ENCODE data around the gene PSAP. TPM values are rescaled to one million over a fixed set of nuclear protein-coding genes. Genes with fewer than 3 reads are reported as not detected.
"Not testable (repeated sequence)": the region's sequence is repeated elsewhere in the genome, so short reads cannot be mapped to it uniquely, and the experiment has no call there.

PSAP gene
- total and polyA plus RNA-seq, 4 donors, result 255 to 671 (median 472) TPM

- DNase-seq (ENCODE audit: low spot score), result no peak
- H3K36me3 ChIP-seq (ENCODE audit: control insufficient read depth in 4 of 4, insufficient read depth in 3 of 4, low read depth in 1 of 4, low read length in 3 of 4), result no peaks in the 10 kb centered on the region
- WGBS, result 82% methylated on average over 11 of the region's 11 CpGs
- no peaks in the 10 kb centered on the region for H3K27me3 ChIP-seq (ENCODE audit: control insufficient read depth in 4 of 4, insufficient read depth in 4 of 4, low read length in 3 of 4)
- H3K4me1 ChIP-seq (ENCODE audit: control insufficient read depth in 4 of 4, insufficient read depth in 4 of 4, low read length in 3 of 4), result peaks cover 10 to 27% (median 15%) of the 10 kb centered on the region in 4 donors
- H3K27ac ChIP-seq (ENCODE audit: low read depth in 1 of 2, low read length in 2 of 2), result no peak overlapping the region
- TF ChIP-seq YY1 (IDR thresholded peaks at IDR 0.05), result no peak
- TF ChIP-seq HNF4A (conservative IDR thresholded peaks at IDR 0.05), result no peak
- TF ChIP-seq NR2F2 (IDR thresholded peaks at IDR 0.05), result no peak
- TF ChIP-seq REST (IDR thresholded peaks at IDR 0.05), result no peak
- no peak for TF ChIP-seq EGR1 (IDR thresholded peaks at IDR 0.05; ENCODE audit: low read depth in 2 of 2)
- TF ChIP-seq SP1 (IDR thresholded peaks at IDR 0.05), result no peak
- TF ChIP-seq CTCF (IDR thresholded peaks at IDR 0.05; ENCODE audit: low read depth, low read length, missing input control), result no peak
- TF ChIP-seq HNF4G (IDR thresholded peaks at IDR 0.05), result no peak
- no peak for TF ChIP-seq FOXA1 (IDR thresholded peaks at IDR 0.05)
- no peak for TF ChIP-seq MAX (IDR thresholded peaks at IDR 0.05)
- TF ChIP-seq RXRA (IDR thresholded peaks at IDR 0.05), result no peak
- TF ChIP-seq JUND (IDR thresholded peaks at IDR 0.05), result no peak
- no peak for TF ChIP-seq FOXA2 (IDR thresholded peaks at IDR 0.05)
- no peak overlapping the region for H3K9ac ChIP-seq (ENCODE audit: low read depth in 1 of 2, low read length in 2 of 2)
- no peaks in the 10 kb centered on the region for H3K9me3 ChIP-seq (ENCODE audit: control insufficient read depth in 4 of 4, low read length in 3 of 4)
- no peak overlapping the region for H3K4me3 ChIP-seq (ENCODE audit: low read depth in 1 of 3, low read length in 3 of 3)
Observed at GRCh38 chr10:71852355-71852937, 1.4 kb upstream of the PSAP start.

- H3K27me3 ChIP-seq (ENCODE audit: control insufficient read depth in 4 of 4, insufficient read depth in 4 of 4, low read length in 3 of 4); DNase-seq (ENCODE audit: low spot score); H3K36me3 ChIP-seq (ENCODE audit: control insufficient read depth in 4 of 4, insufficient read depth in 3 of 4, low read depth in 1 of 4, low read length in 3 of 4); H3K9me3 ChIP-seq (ENCODE audit: control insufficient read depth in 4 of 4, low read length in 3 of 4): not testable (repeated sequence)
- Histone ChIP-seq H3K4me3 (ENCODE audit: low read depth in 1 of 3, low read length in 3 of 3) (peak overlapping the region in 1 of 3 donors; percentile 7), H3K4me1 (ENCODE audit: control insufficient read depth in 4 of 4, insufficient read depth in 4 of 4, low read length in 3 of 4) (peaks cover 13 to 30% (median 19%) of the 10 kb centered on the region in 4 donors), H3K27ac (ENCODE audit: low read depth in 1 of 2, low read length in 2 of 2) (peak overlapping the region; percentile 99 to 100), H3K9ac (ENCODE audit: low read depth in 1 of 2, low read length in 2 of 2) (peak overlapping the region; percentile 39 to 66)
- peak; percentile 50 for TF ChIP-seq NR2F2 (IDR thresholded peaks at IDR 0.05)
- WGBS, result 41% methylated on average over 20 of the region's 20 CpGs
Observed at GRCh38 chr10:71851465-71852095, 529 bp upstream of the PSAP start.

All from liver (tissue), 9 donors.